ENCODE results near the gene EGFL6. TPM values are rescaled to one million over a fixed set of nuclear protein-coding genes. Genes with fewer than 3 reads are reported as not detected.

Gene EGFL6, protein sequence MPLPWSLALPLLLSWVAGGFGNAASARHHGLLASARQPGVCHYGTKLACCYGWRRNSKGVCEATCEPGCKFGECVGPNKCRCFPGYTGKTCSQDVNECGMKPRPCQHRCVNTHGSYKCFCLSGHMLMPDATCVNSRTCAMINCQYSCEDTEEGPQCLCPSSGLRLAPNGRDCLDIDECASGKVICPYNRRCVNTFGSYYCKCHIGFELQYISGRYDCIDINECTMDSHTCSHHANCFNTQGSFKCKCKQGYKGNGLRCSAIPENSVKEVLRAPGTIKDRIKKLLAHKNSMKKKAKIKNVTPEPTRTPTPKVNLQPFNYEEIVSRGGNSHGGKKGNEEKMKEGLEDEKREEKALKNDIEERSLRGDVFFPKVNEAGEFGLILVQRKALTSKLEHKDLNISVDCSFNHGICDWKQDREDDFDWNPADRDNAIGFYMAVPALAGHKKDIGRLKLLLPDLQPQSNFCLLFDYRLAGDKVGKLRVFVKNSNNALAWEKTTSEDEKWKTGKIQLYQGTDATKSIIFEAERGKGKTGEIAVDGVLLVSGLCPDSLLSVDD
- under 1 TPM in 1 of 2 donors, not detected in 1; 0.93 TPM for total RNA-seq

- DNase-seq (ENCODE audit: low spot score in 2 of 2) (no peak), ATAC-seq (peak in 1 of 2 donors; percentile 48)
- H3K36me3 Mint-ChIP-seq = no peaks in the 10 kb centered on the region
- H3K9me3 Mint-ChIP-seq = no peaks in the 10 kb centered on the region
- no peak within 1 kb of the TSS for H3K27ac Mint-ChIP-seq
These were observed at the start of gene EGFL6 for GRCh38 chrX:13569479-13570260. EGFL6 (plus strand) TSS chrX:13569601; CDS start chrX:13569862, 261 bp downstream.

- no peak overlapping the region for H3K27ac Mint-ChIP-seq
- ATAC-seq (no peak), DNase-seq (ENCODE audit: low spot score in 2 of 2) (no peak)
- no peaks in the 10 kb centered on the region for H3K9me3 Mint-ChIP-seq
- no peaks in the 10 kb centered on the region for H3K36me3 Mint-ChIP-seq
These were observed 49.0 kb upstream of the EGFL6 start for GRCh38 chrX:13520351-13520750.

DNA sequence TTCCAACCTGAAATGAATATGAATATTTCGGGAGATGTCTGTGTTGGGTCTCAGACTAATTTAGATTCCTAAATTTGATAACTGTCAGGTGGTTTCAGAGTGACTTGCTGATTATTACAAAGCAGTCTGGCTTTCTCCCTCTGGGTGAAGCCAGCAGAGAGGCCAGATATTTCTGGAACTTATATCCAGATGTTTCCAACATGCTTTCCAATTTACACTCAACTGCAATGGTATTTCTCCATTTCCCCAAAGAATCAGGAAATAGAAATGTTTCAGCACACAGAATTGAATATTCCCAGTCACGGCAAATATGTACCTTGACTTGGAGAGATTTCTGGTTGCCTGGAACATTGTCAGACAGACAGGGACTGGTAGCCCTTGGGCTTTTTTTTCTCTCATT, 48.5 kb upstream of the EGFL6 start:
- H3K36me3 Mint-ChIP-seq = no peaks in the 10 kb centered on the region

GRCh38 chrX:13522811-13523210, 46.6 kb upstream of the EGFL6 start:
- Mint-ChIP-seq H3K9me3 (no peaks in the 10 kb centered on the region), H3K36me3 (no peaks in the 10 kb centered on the region), H3K27ac (no peak overlapping the region)
- no peak for ATAC-seq
- DNase-seq (ENCODE audit: low spot score in 2 of 2) = no peak

More for the DNA sequence above, 48.5 kb upstream of the EGFL6 start:
- Mint-ChIP-seq H3K9me3 (no peaks in the 10 kb centered on the region), H3K27ac (no peak overlapping the region)
- DNase-seq (ENCODE audit: low spot score in 2 of 2) (no peak), ATAC-seq (no peak)

DNA sequence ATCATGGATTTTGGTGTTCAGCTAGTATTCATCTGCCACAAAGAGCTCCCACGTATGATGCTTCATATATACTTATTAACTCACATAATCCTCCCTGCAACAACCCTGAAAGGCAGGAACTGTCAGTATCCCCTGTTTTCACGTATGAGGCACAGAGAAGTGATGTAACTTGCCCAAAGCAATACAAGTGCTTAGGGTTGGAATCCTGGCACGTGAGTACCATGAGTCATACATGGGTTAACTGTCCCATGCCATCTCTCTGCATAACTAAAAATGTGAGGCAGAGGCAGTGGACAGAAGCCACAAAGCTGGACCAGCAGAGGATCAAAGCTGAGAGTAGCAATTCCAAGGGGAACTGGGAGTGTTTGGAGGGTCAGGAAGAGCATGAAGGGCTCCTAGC, 35.7 kb upstream of the EGFL6 start:
- H3K36me3 Mint-ChIP-seq = no peaks in the 10 kb centered on the region
- DNase-seq (ENCODE audit: low spot score in 2 of 2) (no peak), ATAC-seq (no peak)
- peak overlapping the region in 1 of 2 donors; percentile 50 for H3K27ac Mint-ChIP-seq
- H3K9me3 Mint-ChIP-seq = no peaks in the 10 kb centered on the region

- Mint-ChIP-seq H3K27ac (no peak overlapping the region), H3K9me3 (no peaks in the 10 kb centered on the region), H3K36me3 (no peaks in the 10 kb centered on the region)
- ATAC-seq (no peak), DNase-seq (ENCODE audit: low spot score in 2 of 2) (no peak)
These were observed 33.8 kb upstream of the EGFL6 start for GRCh38 chrX:13535376-13536165.

GRCh38 chrX:13536551-13536950, 32.9 kb upstream of the EGFL6 start:
- H3K9me3 Mint-ChIP-seq = no peaks in the 10 kb centered on the region
- no peaks in the 10 kb centered on the region for H3K36me3 Mint-ChIP-seq
- ATAC-seq (no peak), DNase-seq (ENCODE audit: low spot score in 2 of 2) (no peak)
- H3K27ac Mint-ChIP-seq = no peak overlapping the region

- no peak overlapping the region for H3K27ac Mint-ChIP-seq
- DNase-seq (ENCODE audit: low spot score in 2 of 2) (no peak), ATAC-seq (no peak)
- H3K9me3 Mint-ChIP-seq = no peaks in the 10 kb centered on the region
- H3K36me3 Mint-ChIP-seq = no peaks in the 10 kb centered on the region
These were observed 31.0 kb upstream of the EGFL6 start for GRCh38 chrX:13538414-13538813.

DNA sequence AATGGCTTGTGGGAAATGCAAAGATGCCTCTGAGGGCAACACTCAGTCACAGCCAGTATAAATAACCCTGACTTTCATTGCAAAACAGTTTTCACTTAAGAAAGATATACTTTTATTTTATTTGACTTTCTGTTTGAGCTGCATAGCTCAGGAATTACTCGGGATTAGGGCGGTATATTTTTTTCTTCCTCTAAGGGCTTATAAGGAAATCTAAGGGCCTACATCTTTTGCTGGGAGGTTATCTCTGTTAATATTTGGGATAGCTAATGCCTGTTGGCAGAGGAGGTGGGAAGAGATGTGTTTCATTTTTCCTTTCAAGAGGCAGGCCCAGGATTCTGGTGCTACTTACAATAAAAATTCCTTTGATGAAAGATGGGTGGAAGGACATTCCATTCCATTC, 28.8 kb upstream of the EGFL6 start:
- Mint-ChIP-seq H3K27ac (no peak overlapping the region), H3K9me3 (no peaks in the 10 kb centered on the region), H3K36me3 (no peaks in the 10 kb centered on the region)
- ATAC-seq = no peak
- DNase-seq (ENCODE audit: low spot score in 2 of 2) = no peak

- DNase-seq (ENCODE audit: low spot score in 2 of 2) = no peak
- Mint-ChIP-seq H3K9me3 (no peaks in the 10 kb centered on the region), H3K27ac (no peak overlapping the region), H3K36me3 (no peaks in the 10 kb centered on the region)
- ATAC-seq = no peak
These were observed 23.7 kb upstream of the EGFL6 start for GRCh38 chrX:13545726-13546125.

- H3K36me3 Mint-ChIP-seq = no peaks in the 10 kb centered on the region
- ATAC-seq (no peak), DNase-seq (ENCODE audit: low spot score in 2 of 2) (no peak)
- no peak overlapping the region for H3K27ac Mint-ChIP-seq
- H3K9me3 Mint-ChIP-seq = peaks cover 0 to 2% of the 10 kb centered on the region in 2 donors
These were observed 21.7 kb upstream of the EGFL6 start for GRCh38 chrX:13547671-13548070.

- ATAC-seq = peak; percentile 47 to 95
- Mint-ChIP-seq H3K27ac (peak overlapping the region in 1 of 2 donors; percentile 40), H3K9me3 (peaks cover 0 to 4% of the 10 kb centered on the region in 2 donors), H3K36me3 (no peaks in the 10 kb centered on the region)
- DNase-seq (ENCODE audit: low spot score in 2 of 2) = no peak
These were observed 19.1 kb upstream of the EGFL6 start for GRCh38 chrX:13550346-13550745.

DNA sequence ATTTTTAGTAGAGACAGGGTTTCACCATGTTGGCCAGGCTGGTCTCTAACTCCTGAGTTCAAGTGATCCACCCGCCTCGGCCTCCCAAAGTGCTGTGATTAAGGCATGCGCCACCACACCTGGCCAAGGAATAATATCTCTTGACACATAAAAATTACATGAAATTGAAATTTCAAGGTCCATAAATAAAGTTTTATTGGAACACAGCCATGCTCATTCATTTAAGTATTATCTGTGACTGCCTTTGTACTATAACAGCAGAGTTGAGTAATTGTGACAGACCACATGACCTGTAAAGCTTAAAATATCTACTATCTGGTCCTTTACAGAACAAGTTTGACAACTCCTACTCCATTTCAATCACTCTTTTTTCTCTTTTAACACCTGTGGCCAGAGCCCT, 17.8 kb upstream of the EGFL6 start:
- Mint-ChIP-seq H3K27ac (no peak overlapping the region), H3K36me3 (no peaks in the 10 kb centered on the region), H3K9me3 (peaks cover 0 to 4% of the 10 kb centered on the region in 2 donors)
- DNase-seq (ENCODE audit: low spot score in 2 of 2) (no peak), ATAC-seq (no peak)

GRCh38 chrX:13552892-13553291, 16.5 kb upstream of the EGFL6 start:
- H3K9me3 Mint-ChIP-seq = peaks cover 0 to 4% of the 10 kb centered on the region in 2 donors
- H3K27ac Mint-ChIP-seq = no peak overlapping the region
- ATAC-seq (no peak), DNase-seq (ENCODE audit: low spot score in 2 of 2) (no peak)
- H3K36me3 Mint-ChIP-seq = no peaks in the 10 kb centered on the region

GRCh38 chrX:13565511-13565910, 3.9 kb upstream of the EGFL6 start:
- no peak overlapping the region for H3K27ac Mint-ChIP-seq
- DNase-seq (ENCODE audit: low spot score in 2 of 2) = no peak
- no peaks in the 10 kb centered on the region for H3K9me3 Mint-ChIP-seq
- ATAC-seq = no peak
- no peaks in the 10 kb centered on the region for H3K36me3 Mint-ChIP-seq

GRCh38 chrX:13570261-13570605, 832 bp downstream of the EGFL6 start:
- ATAC-seq (no peak), DNase-seq (ENCODE audit: low spot score in 2 of 2) (no peak)
- Mint-ChIP-seq H3K36me3 (no peaks in the 10 kb centered on the region), H3K9me3 (no peaks in the 10 kb centered on the region), H3K27ac (no peak overlapping the region)

DNA sequence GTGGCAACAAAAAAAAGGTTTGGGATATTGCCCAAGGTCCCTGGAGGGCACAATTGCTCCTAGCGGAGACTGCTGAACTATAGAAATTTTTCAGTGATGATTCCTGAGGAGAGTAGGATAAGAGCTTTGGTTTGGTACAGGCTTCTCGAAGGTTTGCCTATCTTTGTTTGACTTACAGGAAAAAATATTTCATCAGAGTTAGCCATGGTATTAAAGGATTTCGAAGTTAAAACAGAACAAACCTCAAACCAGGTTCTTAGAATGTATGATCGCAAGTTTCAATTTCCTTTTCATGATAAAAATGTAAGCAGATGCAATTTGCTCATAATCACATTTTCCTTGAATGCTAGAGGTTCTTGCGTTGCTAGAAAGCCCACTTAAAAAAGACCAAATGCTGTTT, 1.7 kb downstream of the EGFL6 start:
- ATAC-seq (peak in 1 of 2 donors; percentile 40), DNase-seq (ENCODE audit: low spot score in 2 of 2) (no peak)
- no peaks in the 10 kb centered on the region for H3K36me3 Mint-ChIP-seq

More for the DNA sequence above, 1.7 kb downstream of the EGFL6 start:
- Mint-ChIP-seq H3K27ac (no peak overlapping the region), H3K9me3 (no peaks in the 10 kb centered on the region)

Data from activated naive CD4-positive, alpha-beta T cell treated with anti-CD3 and anti-CD28 coated beads, Interleukin-2, amount 50 U/mL, for 72 hours (primary cell).